Measurements from ENCODE around the gene TAP1.

TAP1 gene

GRCh38 chr6:32827025-32827424 is 26.5 kb downstream of the TAP1 start:
- H3K4me3 ChIP-seq (ENCODE audit: low read length), result no peak overlapping the region
- H2AFZ ChIP-seq (ENCODE audit: low read depth, low read length), result no peak overlapping the region
- H3K9ac ChIP-seq (ENCODE audit: low read length), result no peak overlapping the region
- H3K79me2 ChIP-seq (ENCODE audit: low read length), result no peaks in the 10 kb centered on the region
- H3K27me3 ChIP-seq (ENCODE audit: low read depth, low read length), result no peaks in the 10 kb centered on the region
- peaks cover 21% of the 10 kb centered on the region for H3K36me3 ChIP-seq (replicated peaks; ENCODE audit: low read depth, low read length)
- H3K27ac ChIP-seq (ENCODE audit: low read length), result no peak overlapping the region
- no peak for TF ChIP-seq EZH2phosphoT487 (IDR thresholded peaks at IDR 0.05; ENCODE audit: low read depth)
- TF ChIP-seq, protein P1, sequence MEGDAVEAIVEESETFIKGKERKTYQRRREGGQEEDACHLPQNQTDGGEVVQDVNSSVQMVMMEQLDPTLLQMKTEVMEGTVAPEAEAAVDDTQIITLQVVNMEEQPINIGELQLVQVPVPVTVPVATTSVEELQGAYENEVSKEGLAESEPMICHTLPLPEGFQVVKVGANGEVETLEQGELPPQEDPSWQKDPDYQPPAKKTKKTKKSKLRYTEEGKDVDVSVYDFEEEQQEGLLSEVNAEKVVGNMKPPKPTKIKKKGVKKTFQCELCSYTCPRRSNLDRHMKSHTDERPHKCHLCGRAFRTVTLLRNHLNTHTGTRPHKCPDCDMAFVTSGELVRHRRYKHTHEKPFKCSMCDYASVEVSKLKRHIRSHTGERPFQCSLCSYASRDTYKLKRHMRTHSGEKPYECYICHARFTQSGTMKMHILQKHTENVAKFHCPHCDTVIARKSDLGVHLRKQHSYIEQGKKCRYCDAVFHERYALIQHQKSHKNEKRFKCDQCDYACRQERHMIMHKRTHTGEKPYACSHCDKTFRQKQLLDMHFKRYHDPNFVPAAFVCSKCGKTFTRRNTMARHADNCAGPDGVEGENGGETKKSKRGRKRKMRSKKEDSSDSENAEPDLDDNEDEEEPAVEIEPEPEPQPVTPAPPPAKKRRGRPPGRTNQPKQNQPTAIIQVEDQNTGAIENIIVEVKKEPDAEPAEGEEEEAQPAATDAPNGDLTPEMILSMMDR (IDR thresholded peaks at IDR 0.05; ENCODE audit: low read depth, low read length), result no peak
- no peaks in the 10 kb centered on the region for H3K9me3 ChIP-seq (ENCODE audit: insufficient read depth, low read length)
- H3K4me1 ChIP-seq (ENCODE audit: low read length), result peaks cover under 1% of the 10 kb centered on the region; the same call in 1 of the 2 replicates
- H4K20me1 ChIP-seq (ENCODE audit: insufficient read depth, low read length), result no peaks in the 10 kb centered on the region
- H3K4me2 ChIP-seq (ENCODE audit: low read length), result no peak overlapping the region

GRCh38 chr6:32825966-32826365 is 27.5 kb downstream of the TAP1 start:
- H3K4me1 ChIP-seq (ENCODE audit: low read length), result peaks cover 10% of the 10 kb centered on the region; the same call in 1 of the 2 replicates
- no peak overlapping the region for H3K4me2 ChIP-seq (ENCODE audit: low read length)
- TF ChIP-seq EZH2phosphoT487 (IDR thresholded peaks at IDR 0.05; ENCODE audit: low read depth), result no peak
- TF ChIP-seq, protein P1 (IDR thresholded peaks at IDR 0.05; ENCODE audit: low read depth, low read length), result peak; percentile 42
- no peaks in the 10 kb centered on the region for H3K27me3 ChIP-seq (ENCODE audit: low read depth, low read length)
- H4K20me1 ChIP-seq (ENCODE audit: insufficient read depth, low read length), result no peaks in the 10 kb centered on the region
- no peaks in the 10 kb centered on the region for H3K9me3 ChIP-seq (ENCODE audit: insufficient read depth, low read length)
- peaks cover 13% of the 10 kb centered on the region for H3K36me3 ChIP-seq (replicated peaks; ENCODE audit: low read depth, low read length)
- no peak overlapping the region for H3K4me3 ChIP-seq (ENCODE audit: low read length)
- no peak overlapping the region for H2AFZ ChIP-seq (ENCODE audit: low read depth, low read length)
- no peak overlapping the region for H3K27ac ChIP-seq (ENCODE audit: low read length)
- H3K79me2 ChIP-seq (ENCODE audit: low read length), result no peaks in the 10 kb centered on the region
- H3K9ac ChIP-seq (ENCODE audit: low read length), result no peak overlapping the region

DNA sequence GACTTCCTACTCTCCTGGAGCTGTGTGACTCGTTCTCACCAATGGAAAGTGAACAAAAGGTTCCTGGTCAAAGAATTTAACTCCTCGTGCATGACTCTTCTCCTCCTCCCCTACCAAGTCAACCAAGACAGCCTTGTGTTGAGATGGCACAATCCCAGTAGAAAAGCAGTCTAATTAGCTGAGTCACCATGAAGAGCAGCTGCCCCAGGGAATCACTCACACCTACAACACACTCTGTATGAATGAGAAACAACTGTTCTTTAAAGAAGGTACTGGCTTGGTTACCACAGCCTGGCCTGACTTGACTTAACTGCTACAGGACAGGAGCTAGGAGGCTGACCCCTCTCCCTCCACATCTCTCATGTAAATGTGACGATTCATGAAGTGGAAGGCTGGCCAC is 33.8 kb downstream of the TAP1 start:
- H2AFZ ChIP-seq (ENCODE audit: low read depth, low read length), result no peak overlapping the region
- H3K36me3 ChIP-seq (replicated peaks; ENCODE audit: low read depth, low read length), result peaks cover 7% of the 10 kb centered on the region
- no peak for TF ChIP-seq EZH2phosphoT487 (IDR thresholded peaks at IDR 0.05; ENCODE audit: low read depth)
- TF ChIP-seq, protein P1 (IDR thresholded peaks at IDR 0.05; ENCODE audit: low read depth, low read length), result no peak
- H3K27ac ChIP-seq (ENCODE audit: low read length), result no peak overlapping the region
- no peak overlapping the region for H3K9ac ChIP-seq (ENCODE audit: low read length)
- H3K79me2 ChIP-seq (ENCODE audit: low read length), result no peaks in the 10 kb centered on the region
- no peaks in the 10 kb centered on the region for H3K27me3 ChIP-seq (ENCODE audit: low read depth, low read length)
- no peaks in the 10 kb centered on the region for H4K20me1 ChIP-seq (ENCODE audit: insufficient read depth, low read length)
- H3K4me2 ChIP-seq (ENCODE audit: low read length), result no peak overlapping the region
- H3K4me3 ChIP-seq (ENCODE audit: low read length), result no peak overlapping the region
- no peaks in the 10 kb centered on the region for H3K9me3 ChIP-seq (ENCODE audit: insufficient read depth, low read length)
- peaks cover 36% of the 10 kb centered on the region for H3K4me1 ChIP-seq (ENCODE audit: low read length)

DNA sequence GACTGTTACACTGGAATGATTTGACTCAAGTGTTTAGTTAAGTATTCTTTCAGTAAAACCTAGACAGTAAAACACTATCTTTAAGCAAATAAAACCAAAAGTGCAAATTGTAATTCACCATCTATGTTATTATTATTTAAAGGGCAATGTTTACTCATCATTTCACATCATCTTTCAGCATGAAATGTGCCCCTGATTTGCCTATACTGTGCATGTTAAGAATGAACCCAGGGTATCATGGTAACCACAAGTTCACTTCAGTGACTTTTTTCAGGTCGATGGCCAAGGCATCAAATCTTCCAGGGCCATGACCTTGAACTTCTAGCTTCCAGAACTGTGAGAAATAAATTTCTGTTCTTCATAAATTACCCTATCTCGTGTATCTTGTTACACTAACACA is 34.6 kb downstream of the TAP1 start:
- H3K4me2 ChIP-seq (ENCODE audit: low read length), result no peak overlapping the region
- H2AFZ ChIP-seq (ENCODE audit: low read depth, low read length), result no peak overlapping the region
- peaks cover 13% of the 10 kb centered on the region for H3K36me3 ChIP-seq (replicated peaks; ENCODE audit: low read depth, low read length)
- TF ChIP-seq, protein P1 (IDR thresholded peaks at IDR 0.05; ENCODE audit: low read depth, low read length), result no peak
- no peak for TF ChIP-seq EZH2phosphoT487 (IDR thresholded peaks at IDR 0.05; ENCODE audit: low read depth)
- no peaks in the 10 kb centered on the region for H3K9me3 ChIP-seq (ENCODE audit: insufficient read depth, low read length)
- no peak overlapping the region for H3K27ac ChIP-seq (ENCODE audit: low read length)
- no peaks in the 10 kb centered on the region for H3K27me3 ChIP-seq (ENCODE audit: low read depth, low read length)
- no peak overlapping the region for H3K9ac ChIP-seq (ENCODE audit: low read length)
- H3K4me3 ChIP-seq (ENCODE audit: low read length), result no peak overlapping the region
- H3K4me1 ChIP-seq (ENCODE audit: low read length), result peaks cover 36% of the 10 kb centered on the region
- H3K79me2 ChIP-seq (ENCODE audit: low read length), result no peaks in the 10 kb centered on the region
- H4K20me1 ChIP-seq (ENCODE audit: insufficient read depth, low read length), result no peaks in the 10 kb centered on the region
